HepG2 (cell line): ENCODE results near the gene NGEF. TPM values are rescaled to one million over a fixed set of nuclear protein-coding genes. Genes with fewer than 3 reads are reported as not detected.

Experiments
- DR1 ChIP-seq: sonication (generic); formaldehyde crosslinking; IDR thresholded peaks from 2 replicates; pipeline ENCODE4 v1.8.0; 2021; ENCODE audit warnings: mild to moderate bottlenecking, missing genetic modification reagents, inconsistent platforms
- GTF3A ChIP-seq: sonication (generic); formaldehyde crosslinking; conservative IDR thresholded peaks from 2 replicates; pipeline ENCODE4 v1.4.0; 2020; ENCODE audit warnings: mild to moderate bottlenecking, missing genetic modification reagents
- KDM4B ChIP-seq: sonication (generic); formaldehyde crosslinking; IDR thresholded peaks from 2 replicates; pipeline ENCODE4 v1.4.0; 2020; ENCODE audit warnings: missing genetic modification reagents
- MBNL3 ChIP-seq: fragments of 250-450 bp; sonication (Bioruptor Pico); conservative IDR thresholded peaks from 2 replicates; pipeline ENCODE4 v1.8.0; 2022; ENCODE audit warnings: mild to moderate bottlenecking, inconsistent platforms
- MLLT10 ChIP-seq: sonication (generic); formaldehyde crosslinking; IDR thresholded peaks from 2 replicates; pipeline ENCODE4 v1.4.0; 2020; ENCODE audit warnings: missing genetic modification reagents
- NBN ChIP-seq: fragments of 450-650 bp; conservative IDR thresholded peaks from 2 replicates; pipeline ENCODE4 v1.6.1; 2017
- NONO ChIP-seq, 2 experiments: fragments of 450-650 bp in 1 of 2; sonication (generic) in 1 of 2; formaldehyde crosslinking in 1 of 2; IDR thresholded peaks in 1 of 2; conservative IDR thresholded peaks in 1 of 2; 2 replicates each; pipeline versions ENCODE4 v1.6.1 to v1.8.0; 2017 to 2022; ENCODE audit warnings: mild to moderate bottlenecking in 1 of 2, missing genetic modification reagents in 1 of 2, moderate library complexity in 1 of 2
- NR2F6 ChIP-seq, 2 experiments: IDR thresholded peaks; 2 replicates each; pipeline ENCODE4 v1.6.1; 2016; ENCODE audit warnings: antibody characterized with exemption in 1 of 2, mild to moderate bottlenecking in 1 of 2
- ONECUT2 ChIP-seq: sonication (generic); formaldehyde crosslinking; IDR thresholded peaks from 2 replicates; pipeline ENCODE4 v1.4.0; 2020; ENCODE audit warnings: missing genetic modification reagents
- PITX1 ChIP-seq: sonication (generic); formaldehyde crosslinking; IDR thresholded peaks from 2 replicates; pipeline ENCODE4 v1.5.1; 2020; ENCODE audit warnings: mild to moderate bottlenecking, missing genetic modification reagents
- SALL1 ChIP-seq: sonication (generic); formaldehyde crosslinking; IDR thresholded peaks from 2 replicates; pipeline ENCODE4 v1.8.0; 2022; ENCODE audit warnings: mild to moderate bottlenecking, missing genetic modification reagents
- SIN3B ChIP-seq: fragments of 150-350 bp; IDR thresholded peaks from 2 replicates; pipeline ENCODE4 v1.6.1; 2014; ENCODE audit warnings: low read length
- SOX6 ChIP-seq, 2 experiments: fragments of 450-650 bp in 1 of 2; sonication (generic) in 1 of 2; formaldehyde crosslinking in 1 of 2; IDR thresholded peaks; 2 replicates each; pipeline versions ENCODE4 v1.4.0 to v1.6.1; 2017 to 2020; ENCODE audit warnings: antibody characterized with exemption in 1 of 2, mild to moderate bottlenecking in 1 of 2, missing genetic modification reagents in 1 of 2
- ZBTB38 ChIP-seq: sonication (generic); formaldehyde crosslinking; IDR thresholded peaks from 2 replicates; pipeline ENCODE4 v1.5.1; 2020; ENCODE audit warnings: mild to moderate bottlenecking, missing genetic modification reagents
- ZFY ChIP-seq: sonication (generic); formaldehyde crosslinking; IDR thresholded peaks from 2 replicates; pipeline ENCODE4 v1.4.0; 2020; ENCODE audit warnings: missing genetic modification reagents
- ZNF326 ChIP-seq: sonication (generic); formaldehyde crosslinking; IDR thresholded peaks from 2 replicates; pipeline ENCODE4 v1.4.0; 2020; ENCODE audit warnings: missing genetic modification reagents, borderline replicate concordance
- ZNF44 ChIP-seq: sonication (generic); formaldehyde crosslinking; IDR thresholded peaks from 2 replicates; pipeline ENCODE4 v1.5.1; 2020; ENCODE audit warnings: mild to moderate bottlenecking, missing genetic modification reagents
- ZNF607 ChIP-seq: sonication (generic); formaldehyde crosslinking; IDR thresholded peaks from 2 replicates; pipeline ENCODE4 v1.5.1; 2020; ENCODE audit warnings: missing genetic modification reagents, mild to moderate bottlenecking, borderline replicate concordance
- polyA plus RNA-seq, 8 experiments: library from polyadenylated mRNA; depleted of rRNA in 3 of 8; stranded (reverse) in 7 of 8; unstranded in 1 of 8; fragments of >200 nt; fragmentation: Illumina TruSeq in 4 of 8; extraction: Trizol in 4 of 8; gene quantifications; 2 replicates each; pipeline versions ENCODE4 v1.2.1 to v1.2.3, GENCODE V29; 2011 to 2016; ENCODE audit warnings: low read depth in 4 of 8, missing spikeins in 1 of 8, mixed read lengths in 1 of 8; ENCODE audit not compliant: insufficient read depth in 1 of 8
- total RNA-seq, 5 experiments: library from RNA; depleted of rRNA; stranded (reverse); fragments of >200 nt; fragmentation: Illumina TruSeq; extraction: Trizol; gene quantifications; 2 replicates each; pipeline ENCODE4 v1.2.3, GENCODE V29; 2016; ENCODE audit warnings: low read depth in 1 of 5
- TF ChIP-seq, protein P1 (sequence below): sonication (generic); formaldehyde crosslinking; IDR thresholded peaks from 2 replicates; pipeline ENCODE4 v1.8.1; 2022; ENCODE audit warnings: mild to moderate bottlenecking, missing genetic modification reagents
- TF ChIP-seq, protein P2 (sequence below): sonication (generic); IDR thresholded peaks from 2 replicates; pipeline ENCODE4 v1.6.1; 2016; ENCODE audit warnings: low read depth, borderline replicate concordance
- TF ChIP-seq, protein P3 (sequence below): sonication (generic); formaldehyde crosslinking; IDR thresholded peaks from 2 replicates; pipeline ENCODE4 v1.5.1; 2020; ENCODE audit warnings: mild to moderate bottlenecking, missing genetic modification reagents, borderline replicate concordance
- TF ChIP-seq, protein P4 (sequence below): sonication (generic); formaldehyde crosslinking; IDR thresholded peaks from 2 replicates; pipeline ENCODE4 v1.4.0; 2020; ENCODE audit warnings: mild to moderate bottlenecking, missing genetic modification reagents

NGEF gene
- total and polyA plus RNA-seq, 2 of the 13 experiments (the other 11 are each of a cell fraction or from before 2014, with no cell fraction given) = 14.4 to 36.9 TPM

DNA sequence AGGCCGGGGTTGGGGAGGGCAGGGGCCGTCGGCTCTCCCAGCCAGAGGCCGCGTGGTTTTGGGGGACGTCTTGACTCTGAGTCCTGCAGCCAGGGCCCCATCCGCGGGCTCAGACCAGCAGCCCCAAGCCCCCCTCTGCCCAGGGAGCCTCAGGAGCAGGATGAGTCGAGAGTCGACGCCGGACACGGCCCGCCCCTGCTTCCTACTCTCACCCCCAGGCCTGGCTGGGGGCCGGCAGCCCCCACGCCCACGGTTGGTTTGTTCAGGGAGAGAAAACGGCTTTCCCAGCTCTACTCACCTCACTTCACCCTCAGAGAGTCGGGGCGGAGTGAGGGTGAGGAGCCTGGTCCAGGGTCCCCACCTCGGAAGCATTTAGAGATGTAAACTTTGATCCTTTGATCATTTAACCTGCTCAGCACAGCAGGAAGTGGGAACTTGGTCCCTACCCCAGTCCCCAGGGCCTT is 136.0 kb downstream of the NGEF start (continued):
- TF ChIP-seq, protein P1, sequence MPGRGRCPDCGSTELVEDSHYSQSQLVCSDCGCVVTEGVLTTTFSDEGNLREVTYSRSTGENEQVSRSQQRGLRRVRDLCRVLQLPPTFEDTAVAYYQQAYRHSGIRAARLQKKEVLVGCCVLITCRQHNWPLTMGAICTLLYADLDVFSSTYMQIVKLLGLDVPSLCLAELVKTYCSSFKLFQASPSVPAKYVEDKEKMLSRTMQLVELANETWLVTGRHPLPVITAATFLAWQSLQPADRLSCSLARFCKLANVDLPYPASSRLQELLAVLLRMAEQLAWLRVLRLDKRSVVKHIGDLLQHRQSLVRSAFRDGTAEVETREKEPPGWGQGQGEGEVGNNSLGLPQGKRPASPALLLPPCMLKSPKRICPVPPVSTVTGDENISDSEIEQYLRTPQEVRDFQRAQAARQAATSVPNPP = no peak
- TF ChIP-seq, protein P2, sequence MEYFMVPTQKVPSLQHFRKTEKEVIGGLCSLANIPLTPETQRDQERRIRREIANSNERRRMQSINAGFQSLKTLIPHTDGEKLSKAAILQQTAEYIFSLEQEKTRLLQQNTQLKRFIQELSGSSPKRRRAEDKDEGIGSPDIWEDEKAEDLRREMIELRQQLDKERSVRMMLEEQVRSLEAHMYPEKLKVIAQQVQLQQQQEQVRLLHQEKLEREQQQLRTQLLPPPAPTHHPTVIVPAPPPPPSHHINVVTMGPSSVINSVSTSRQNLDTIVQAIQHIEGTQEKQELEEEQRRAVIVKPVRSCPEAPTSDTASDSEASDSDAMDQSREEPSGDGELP = no peak
- TF ChIP-seq DR1 (CRISPR knock-in tag) (no peak), ZFY (CRISPR knock-in tag) (peak; percentile 15; the same call in 1 of the 2 replicates), KDM4B (CRISPR knock-in tag) (no peak), GTF3A (no peak), SALL1 (CRISPR knock-in tag) (peak; percentile 58; the same call in 1 of the 2 replicates), NBN (no peak), ZNF607 (0 out of 2 replicates have a peak, but pooled peaks have one; percentile 30), ONECUT2 (no peak), NONO (IDR thresholded peaks at IDR 0.05) (no peak), NONO (CRISPR knock-in tag; conservative IDR thresholded peaks at IDR 0.05) (no peak), MBNL3 (CRISPR knock-in tag) (no peak), SIN3B (no peak), SOX6 (IDR thresholded peaks at IDR 0.05) (no peak), SOX6 (CRISPR knock-in tag; IDR thresholded peaks at IDR 0.05) (peak; percentile 48; the same call in 1 of the 2 replicates), PITX1 (CRISPR knock-in tag) (no peak), ZNF44 (CRISPR knock-in tag) (no peak), NR2F6 (IDR thresholded peaks at IDR 0.05) (no peak), NR2F6 (CRISPR knock-in tag; IDR thresholded peaks at IDR 0.05) (no peak), MLLT10 (no peak), ZBTB38 (no peak), ZNF326 (CRISPR knock-in tag) (no peak)
- TF ChIP-seq, protein P3, sequence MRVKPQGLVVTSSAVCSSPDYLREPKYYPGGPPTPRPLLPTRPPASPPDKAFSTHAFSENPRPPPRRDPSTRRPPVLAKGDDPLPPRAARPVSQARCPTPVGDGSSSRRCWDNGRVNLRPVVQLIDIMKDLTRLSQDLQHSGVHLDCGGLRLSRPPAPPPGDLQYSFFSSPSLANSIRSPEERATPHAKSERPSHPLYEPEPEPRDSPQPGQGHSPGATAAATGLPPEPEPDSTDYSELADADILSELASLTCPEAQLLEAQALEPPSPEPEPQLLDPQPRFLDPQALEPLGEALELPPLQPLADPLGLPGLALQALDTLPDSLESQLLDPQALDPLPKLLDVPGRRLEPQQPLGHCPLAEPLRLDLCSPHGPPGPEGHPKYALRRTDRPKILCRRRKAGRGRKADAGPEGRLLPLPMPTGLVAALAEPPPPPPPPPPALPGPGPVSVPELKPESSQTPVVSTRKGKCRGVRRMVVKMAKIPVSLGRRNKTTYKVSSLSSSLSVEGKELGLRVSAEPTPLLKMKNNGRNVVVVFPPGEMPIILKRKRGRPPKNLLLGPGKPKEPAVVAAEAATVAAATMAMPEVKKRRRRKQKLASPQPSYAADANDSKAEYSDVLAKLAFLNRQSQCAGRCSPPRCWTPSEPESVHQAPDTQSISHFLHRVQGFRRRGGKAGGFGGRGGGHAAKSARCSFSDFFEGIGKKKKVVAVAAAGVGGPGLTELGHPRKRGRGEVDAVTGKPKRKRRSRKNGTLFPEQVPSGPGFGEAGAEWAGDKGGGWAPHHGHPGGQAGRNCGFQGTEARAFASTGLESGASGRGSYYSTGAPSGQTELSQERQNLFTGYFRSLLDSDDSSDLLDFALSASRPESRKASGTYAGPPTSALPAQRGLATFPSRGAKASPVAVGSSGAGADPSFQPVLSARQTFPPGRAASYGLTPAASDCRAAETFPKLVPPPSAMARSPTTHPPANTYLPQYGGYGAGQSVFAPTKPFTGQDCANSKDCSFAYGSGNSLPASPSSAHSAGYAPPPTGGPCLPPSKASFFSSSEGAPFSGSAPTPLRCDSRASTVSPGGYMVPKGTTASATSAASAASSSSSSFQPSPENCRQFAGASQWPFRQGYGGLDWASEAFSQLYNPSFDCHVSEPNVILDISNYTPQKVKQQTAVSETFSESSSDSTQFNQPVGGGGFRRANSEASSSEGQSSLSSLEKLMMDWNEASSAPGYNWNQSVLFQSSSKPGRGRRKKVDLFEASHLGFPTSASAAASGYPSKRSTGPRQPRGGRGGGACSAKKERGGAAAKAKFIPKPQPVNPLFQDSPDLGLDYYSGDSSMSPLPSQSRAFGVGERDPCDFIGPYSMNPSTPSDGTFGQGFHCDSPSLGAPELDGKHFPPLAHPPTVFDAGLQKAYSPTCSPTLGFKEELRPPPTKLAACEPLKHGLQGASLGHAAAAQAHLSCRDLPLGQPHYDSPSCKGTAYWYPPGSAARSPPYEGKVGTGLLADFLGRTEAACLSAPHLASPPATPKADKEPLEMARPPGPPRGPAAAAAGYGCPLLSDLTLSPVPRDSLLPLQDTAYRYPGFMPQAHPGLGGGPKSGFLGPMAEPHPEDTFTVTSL (CRISPR knock-in tag) = no peak
- TF ChIP-seq, protein P4, sequence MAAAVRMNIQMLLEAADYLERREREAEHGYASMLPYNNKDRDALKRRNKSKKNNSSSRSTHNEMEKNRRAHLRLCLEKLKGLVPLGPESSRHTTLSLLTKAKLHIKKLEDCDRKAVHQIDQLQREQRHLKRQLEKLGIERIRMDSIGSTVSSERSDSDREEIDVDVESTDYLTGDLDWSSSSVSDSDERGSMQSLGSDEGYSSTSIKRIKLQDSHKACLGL (CRISPR knock-in tag) = no peak
